CD4-positive, CD25-positive, alpha-beta regulatory T cell (primary cell): Measurements from ENCODE around the gene CFAP251. TPM values are rescaled to one million over a fixed set of nuclear protein-coding genes. Genes with fewer than 3 reads are reported as not detected.
"Not testable (repeated sequence)": the region's sequence is repeated elsewhere in the genome, so short reads cannot be mapped to it uniquely, and the experiment has no call there.

Experiments used
- ATAC-seq, 2 donors: fragments of 150-1000 bp; cut with Tn5 transposase; one replicate each; pipeline ENCODE4 v1.10.0; 2021; ENCODE audit warnings: low read depth in 2 of 2, moderate number of reproducible peaks in 2 of 2, moderate library complexity in 1 of 2
- DNase-seq, 3 donors: peaks; one replicate each; pipeline versions ENCODE4 v3.0.0 to v3.0.0-alpha.2; 2012 to 2022; ENCODE audit warnings: mixed read lengths in 1 of 3
- H3K27ac ChIP-seq: one replicate; pipeline ENCODE4 v1.7.0; 2013; ENCODE audit warnings: mild to moderate bottlenecking, low read length; ENCODE audit not compliant: insufficient read depth, poor library complexity, severe bottlenecking
- H3K27me3 ChIP-seq: one replicate; pipeline ENCODE4 v1.7.0; 2013; ENCODE audit warnings: low read length; ENCODE audit not compliant: control insufficient read depth, insufficient read depth
- H3K36me3 ChIP-seq: one replicate; pipeline ENCODE4 v1.7.0; 2013; ENCODE audit warnings: mild to moderate bottlenecking, low read length, moderate library complexity; ENCODE audit not compliant: control insufficient read depth, insufficient read depth
- H3K4me1 ChIP-seq: 2 replicates; pipeline ENCODE4 v1.7.0; 2013; ENCODE audit warnings: mild to moderate bottlenecking, low read length; ENCODE audit not compliant: insufficient read depth, control insufficient read depth, poor library complexity, severe bottlenecking
- H3K4me3 ChIP-seq: one replicate; pipeline ENCODE4 v1.7.0; 2013; ENCODE audit warnings: low read depth, mild to moderate bottlenecking, low read length, moderate library complexity
- H3K9me3 ChIP-seq, 2 experiments: 1 replicate in 1 of 2; 2 replicates in 1 of 2; pipeline ENCODE4 v1.7.0; 2013; ENCODE audit warnings: low read length in 2 of 2, mild to moderate bottlenecking in 1 of 2, moderate library complexity in 1 of 2; ENCODE audit not compliant: control insufficient read depth in 2 of 2
- H3K27ac Mint-ChIP-seq, 3 donors: one replicate each; pipeline ENCODE4 v1.8.0; 2020 to 2022; ENCODE audit warnings: mild to moderate bottlenecking in 3 of 3, mixed read lengths in 3 of 3, moderate library complexity in 2 of 3
- H3K27me3 Mint-ChIP-seq: one replicate; pipeline ENCODE4 v1.8.0; 2022; ENCODE audit warnings: mild to moderate bottlenecking, mixed read lengths
- H3K36me3 Mint-ChIP-seq: one replicate; pipeline ENCODE4 v1.8.0; 2020; ENCODE audit warnings: mixed read lengths
- H3K4me1 Mint-ChIP-seq, 4 donors: one replicate each; pipeline ENCODE4 v1.8.0; 2020 to 2022; ENCODE audit warnings: mixed read lengths in 4 of 4, mild to moderate bottlenecking in 1 of 4
- H3K4me3 Mint-ChIP-seq, 4 donors: one replicate each; pipeline ENCODE4 v1.8.0; 2020 to 2022; ENCODE audit warnings: mild to moderate bottlenecking in 4 of 4, mixed read lengths in 4 of 4, moderate library complexity in 3 of 4
- H3K9me3 Mint-ChIP-seq, 7 donors: one replicate each; pipeline ENCODE4 v1.8.0; 2020 to 2022; ENCODE audit warnings: mixed read lengths in 7 of 7, mild to moderate bottlenecking in 3 of 7, moderate library complexity in 2 of 7
- polyA plus RNA-seq, 4 donors: library from polyadenylated mRNA; unstranded; fragments of 300-500 nt; fragmentation: Illumina TruSeq; gene quantifications; one replicate each; pipeline ENCODE4 v1.2.3, GENCODE V29; 2021
- total RNA-seq: library from RNA; stranded (reverse); gene quantifications from one replicate; pipeline ENCODE4 v1.2.3, GENCODE V29; 2022

CFAP251 gene
- total and polyA plus RNA-seq, 5 donors from 2014 or later, result 0.05 to 0.96 TPM; not detected in 3

DNA sequence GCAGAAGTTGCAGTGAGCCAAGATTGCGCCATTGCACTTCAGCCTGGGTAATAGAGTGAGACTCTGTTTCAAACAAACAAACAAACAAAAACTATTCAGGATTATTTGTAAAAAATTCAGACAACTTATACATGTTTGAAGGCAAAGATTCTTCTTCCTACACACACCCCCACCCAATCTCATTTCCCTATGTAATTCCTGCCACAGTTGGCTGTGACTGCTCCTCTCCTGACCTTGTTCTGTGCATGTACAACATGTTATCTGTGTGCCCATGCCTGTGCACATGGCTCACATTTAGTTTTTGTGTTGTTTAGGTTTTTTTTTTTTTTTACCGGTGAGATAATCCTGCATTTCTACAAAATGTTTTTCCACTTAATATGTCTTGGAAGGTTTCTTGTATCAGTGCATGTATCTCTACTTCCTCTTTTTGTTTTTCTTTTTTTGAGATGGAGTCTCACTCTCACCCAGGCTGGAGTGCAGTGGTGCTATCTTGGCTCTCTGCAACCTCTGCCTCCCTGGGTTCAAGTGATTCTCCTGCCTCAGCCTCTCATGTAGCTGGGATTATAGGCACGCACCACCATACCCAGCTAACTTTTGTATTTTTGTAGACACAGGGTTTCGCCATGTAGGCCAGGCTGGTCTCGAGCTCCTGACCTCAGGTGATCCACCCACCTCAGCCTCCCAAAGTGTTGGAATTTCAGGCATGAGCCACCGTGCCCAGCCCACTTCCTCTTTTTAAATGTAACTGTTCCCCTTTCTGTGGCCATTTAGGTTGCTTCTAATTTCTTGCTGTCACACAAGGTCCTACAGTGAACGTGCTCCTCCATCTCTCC is 8.7 kb downstream of the CFAP251 start:
- H3K27ac ChIP-seq, result no peak overlapping the region
- H3K36me3 ChIP-seq, result no peaks in the 10 kb centered on the region
- H3K27ac Mint-ChIP-seq, result no peak overlapping the region
- ATAC-seq (no peak), DNase-seq (no peak)
- H3K4me1 Mint-ChIP-seq, result no peaks in the 10 kb centered on the region
- H3K4me3 ChIP-seq, result no peak overlapping the region
- H3K9me3 ChIP-seq, result no peaks in the 10 kb centered on the region
- no peaks in the 10 kb centered on the region for H3K36me3 Mint-ChIP-seq
- no peaks in the 10 kb centered on the region for H3K27me3 ChIP-seq
- H3K9me3 Mint-ChIP-seq, result no peaks in the 10 kb centered on the region
- H3K4me3 Mint-ChIP-seq, result no peak overlapping the region
- no peaks in the 10 kb centered on the region for H3K27me3 Mint-ChIP-seq
- no peaks in the 10 kb centered on the region for H3K4me1 ChIP-seq

DNA sequence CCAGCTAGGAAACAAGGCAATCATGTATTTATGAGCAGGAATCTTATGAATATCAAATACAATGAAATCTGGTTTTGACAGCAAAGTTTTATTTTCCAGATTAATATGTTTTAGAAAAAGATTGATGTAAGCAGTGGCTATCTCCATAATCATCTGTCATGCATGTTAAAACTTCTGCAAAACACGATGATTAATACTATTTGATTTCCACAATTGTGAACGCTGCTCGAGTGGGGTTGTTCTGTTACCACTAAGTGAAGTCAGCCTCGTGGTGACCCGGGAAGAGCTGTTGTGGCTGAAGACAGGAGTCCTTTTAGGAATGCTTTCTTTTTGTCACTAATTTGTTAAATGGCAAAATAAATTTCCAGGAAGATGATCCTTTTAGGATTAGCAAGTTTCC is 9.4 kb downstream of the CFAP251 start:
- H3K4me3 ChIP-seq, result no peak overlapping the region
- no peak for DNase-seq

DNA sequence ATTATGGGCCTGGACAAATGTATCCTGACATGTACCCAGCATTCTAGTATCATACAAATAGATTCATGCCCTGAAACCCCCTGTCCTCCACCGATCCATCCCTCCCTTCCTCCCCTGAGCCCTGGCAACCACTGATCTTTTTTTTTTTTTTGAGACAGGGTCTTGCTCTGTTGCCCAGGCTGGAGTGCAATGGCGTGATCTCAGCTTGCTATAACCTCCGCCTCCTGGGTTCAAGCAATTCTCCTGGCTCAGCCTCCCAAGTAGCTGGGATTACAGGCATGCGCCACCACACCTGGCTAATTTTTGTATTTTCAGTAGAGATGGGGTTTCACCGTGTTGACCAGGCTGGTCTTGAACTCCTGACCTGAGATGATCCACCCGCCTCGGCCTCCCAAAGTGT is 11.2 kb downstream of the CFAP251 start:
- not testable (repeated sequence) for H3K4me3 ChIP-seq, H3K36me3 ChIP-seq, H3K27me3 Mint-ChIP-seq, H3K9me3 Mint-ChIP-seq, H3K27me3 ChIP-seq, H3K4me1 Mint-ChIP-seq, DNase-seq, ATAC-seq, H3K9me3 ChIP-seq, H3K27ac Mint-ChIP-seq, H3K4me1 ChIP-seq, H3K27ac ChIP-seq, H3K4me3 Mint-ChIP-seq
- H3K36me3 Mint-ChIP-seq, result peaks cover 12% of the 10 kb centered on the region

More for the DNA sequence above, 9.4 kb downstream of the CFAP251 start:
- no peaks in the 10 kb centered on the region for H3K36me3 ChIP-seq
- no peak for ATAC-seq
- no peaks in the 10 kb centered on the region for H3K9me3 ChIP-seq
- H3K4me1 ChIP-seq, result no peaks in the 10 kb centered on the region
- Mint-ChIP-seq H3K4me1 (no peaks in the 10 kb centered on the region), H3K27ac (no peak overlapping the region), H3K9me3 (no peaks in the 10 kb centered on the region), H3K36me3 (peaks cover 6% of the 10 kb centered on the region), H3K27me3 (no peaks in the 10 kb centered on the region), H3K4me3 (no peak overlapping the region)
- H3K27me3 ChIP-seq, result no peaks in the 10 kb centered on the region
- H3K27ac ChIP-seq, result no peak overlapping the region

DNA sequence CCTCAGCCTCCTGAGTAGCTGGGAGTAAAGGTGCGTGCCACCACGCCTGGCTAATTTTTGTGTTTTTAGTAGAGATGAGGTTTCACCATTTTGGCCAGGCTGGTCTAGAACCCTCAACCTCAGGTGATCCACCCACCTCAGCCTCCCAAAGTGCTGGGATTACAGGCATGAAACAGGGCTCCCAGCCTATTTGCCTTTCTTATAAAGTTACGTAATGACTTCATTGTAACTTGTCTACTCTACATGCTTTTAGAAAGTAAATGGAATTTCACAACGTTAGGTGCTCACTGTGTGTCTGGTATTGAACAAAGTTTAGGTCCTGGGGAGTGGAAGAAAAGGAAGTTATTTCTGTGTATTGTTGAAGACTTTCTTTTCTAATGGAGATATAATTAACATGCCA is 12.5 kb downstream of the CFAP251 start:
- no peaks in the 10 kb centered on the region for H3K9me3 ChIP-seq
- Mint-ChIP-seq H3K27me3 (no peaks in the 10 kb centered on the region), H3K36me3 (peaks cover 14% of the 10 kb centered on the region), H3K4me3 (no peak overlapping the region), H3K4me1 (no peaks in the 10 kb centered on the region), H3K9me3 (peaks cover 0 to 2% (median 0%) of the 10 kb centered on the region in 7 donors), H3K27ac (no peak overlapping the region)
- ATAC-seq (no peak), DNase-seq (no peak)
- no peak overlapping the region for H3K4me3 ChIP-seq
- H3K4me1 ChIP-seq, result no peaks in the 10 kb centered on the region
- no peaks in the 10 kb centered on the region for H3K36me3 ChIP-seq
- no peaks in the 10 kb centered on the region for H3K27me3 ChIP-seq
- no peak overlapping the region for H3K27ac ChIP-seq

DNA sequence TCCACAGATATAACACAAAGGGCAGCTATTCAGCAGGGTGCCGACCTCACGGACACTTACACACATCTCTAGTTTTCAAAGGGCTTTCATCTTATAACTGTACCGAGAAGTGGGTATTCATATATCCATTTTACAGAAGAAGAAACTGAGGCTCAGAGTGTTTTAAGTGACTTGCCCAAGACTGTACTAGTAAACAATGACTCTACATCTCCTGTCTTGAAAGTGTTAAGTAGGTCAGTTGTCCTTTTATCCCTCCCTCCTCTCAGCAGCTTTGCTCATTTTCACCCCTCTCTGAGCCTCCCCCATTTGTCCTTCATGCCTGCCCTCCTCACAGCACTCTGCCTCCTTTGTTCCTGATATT is 13.8 kb downstream of the CFAP251 start:
- H3K4me3 Mint-ChIP-seq, result no peak overlapping the region
- Histone ChIP-seq H3K27ac (no peak overlapping the region), H3K36me3 (no peaks in the 10 kb centered on the region), H3K4me3 (no peak overlapping the region), H3K27me3 (no peaks in the 10 kb centered on the region), H3K9me3 (no peaks in the 10 kb centered on the region), H3K4me1 (no peaks in the 10 kb centered on the region)
- H3K36me3 Mint-ChIP-seq, result peaks cover 18% of the 10 kb centered on the region
- H3K27ac Mint-ChIP-seq, result no peak overlapping the region
- no peaks in the 10 kb centered on the region for H3K27me3 Mint-ChIP-seq
- H3K4me1 Mint-ChIP-seq, result no peaks in the 10 kb centered on the region
- peaks cover 0 to 2% (median 0%) of the 10 kb centered on the region in 7 donors for H3K9me3 Mint-ChIP-seq
- ATAC-seq (no peak), DNase-seq (no peak)

DNA sequence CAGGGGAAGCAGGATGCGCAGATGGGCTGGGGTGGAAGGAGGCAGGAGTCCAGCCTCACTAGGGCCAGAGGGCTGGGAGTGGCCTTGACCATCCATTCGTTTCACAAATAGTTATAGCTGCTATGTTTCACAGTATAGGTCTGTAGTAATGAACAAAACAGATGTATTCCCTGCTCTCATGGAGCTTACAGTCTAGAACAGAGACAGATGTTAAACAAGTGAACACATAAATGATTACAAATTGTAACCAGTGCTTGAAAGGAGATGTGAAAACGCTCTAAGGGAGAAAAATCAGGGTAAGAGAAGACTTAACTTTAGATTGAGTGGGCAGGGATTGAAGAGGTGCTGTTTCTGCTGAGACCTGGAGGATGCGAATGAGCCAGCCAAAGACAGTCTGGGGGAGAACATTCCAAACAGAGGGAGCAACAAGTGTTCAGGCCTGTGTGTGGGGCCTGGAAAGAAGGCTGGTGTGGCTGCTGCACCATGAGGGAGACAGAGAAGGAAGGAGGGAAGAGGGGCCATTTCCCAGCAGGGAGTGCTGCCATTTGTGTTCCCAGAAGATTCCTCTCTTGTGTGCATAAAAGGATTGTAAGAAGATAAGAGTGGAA is 14.6 kb downstream of the CFAP251 start:
- Histone ChIP-seq H3K36me3 (no peaks in the 10 kb centered on the region), H3K4me1 (no peaks in the 10 kb centered on the region), H3K27me3 (no peaks in the 10 kb centered on the region), H3K4me3 (no peak overlapping the region), H3K27ac (no peak overlapping the region), H3K9me3 (no peaks in the 10 kb centered on the region)
- Mint-ChIP-seq H3K36me3 (peaks cover 22% of the 10 kb centered on the region), H3K27me3 (no peaks in the 10 kb centered on the region), H3K27ac (no peak overlapping the region), H3K4me3 (no peak overlapping the region), H3K4me1 (no peaks in the 10 kb centered on the region), H3K9me3 (peaks cover 0 to 2% (median 0%) of the 10 kb centered on the region in 7 donors)
- no peak for ATAC-seq
- DNase-seq, result no peak

DNA sequence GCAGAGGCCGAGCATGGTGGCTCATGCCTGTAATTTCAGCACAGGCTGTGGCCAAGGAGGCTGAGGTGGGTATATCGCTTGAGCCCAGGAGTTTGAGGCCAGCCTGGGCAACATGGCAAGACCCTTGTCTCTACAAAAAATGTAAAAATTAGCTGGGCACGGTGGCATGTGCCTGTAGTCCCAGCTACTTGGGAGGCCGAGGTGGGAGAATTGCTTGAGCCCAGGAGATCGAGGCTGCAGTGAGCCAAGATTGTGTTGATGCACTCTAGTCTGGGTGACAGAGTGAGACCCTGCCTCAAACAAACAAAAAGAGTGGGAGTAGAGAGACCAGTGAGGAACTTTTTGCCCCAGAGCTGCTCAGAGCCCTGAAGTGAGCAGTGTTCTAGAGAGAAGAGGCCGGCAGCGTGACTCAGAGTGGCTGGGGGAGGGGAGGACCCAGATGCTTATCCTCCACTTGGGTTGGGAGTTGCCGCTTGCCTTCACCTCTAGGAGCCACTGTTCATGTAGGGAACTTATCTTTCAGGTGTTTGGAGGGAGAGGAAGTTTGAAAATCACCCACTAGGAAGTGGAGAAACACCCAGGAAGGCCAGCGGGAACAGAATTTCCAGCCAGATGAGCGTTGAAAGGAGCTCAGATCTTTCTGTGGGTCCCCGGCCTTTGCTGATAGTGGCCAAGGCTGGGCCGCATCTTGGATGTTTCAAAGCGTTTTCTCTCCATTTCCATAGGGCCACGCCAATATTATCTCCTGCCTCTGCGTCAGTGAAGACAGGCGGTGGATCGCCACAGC is 15.3 kb downstream of the CFAP251 start:
- H3K27me3 ChIP-seq, result no peaks in the 10 kb centered on the region
- H3K27ac ChIP-seq, result no peak overlapping the region
- no peak for ATAC-seq

More for the DNA sequence above, 15.3 kb downstream of the CFAP251 start:
- H3K9me3 ChIP-seq, result no peaks in the 10 kb centered on the region
- H3K4me3 ChIP-seq, result no peak overlapping the region
- DNase-seq, result no peak
- no peak overlapping the region for H3K27ac Mint-ChIP-seq
- H3K36me3 Mint-ChIP-seq, result peaks cover 22% of the 10 kb centered on the region
- peaks cover 0 to 2% (median 0%) of the 10 kb centered on the region in 7 donors for H3K9me3 Mint-ChIP-seq
- no peaks in the 10 kb centered on the region for H3K4me1 Mint-ChIP-seq
- H3K36me3 ChIP-seq, result no peaks in the 10 kb centered on the region
- no peak overlapping the region for H3K4me3 Mint-ChIP-seq
- H3K4me1 ChIP-seq, result no peaks in the 10 kb centered on the region
- H3K27me3 Mint-ChIP-seq, result no peaks in the 10 kb centered on the region
